H1 (cell line): ENCODE data around the gene SYNRG. TPM values are rescaled to one million over a fixed set of nuclear protein-coding genes. Genes with fewer than 3 reads are reported as not detected.

Source experiments
- CTCF ChIA-PET: fragments of 300-600 bp; sonication (Branson Sonifier 250); formaldehyde crosslinking; loops from one replicate; lab custom pipeline; 2021; ENCODE audit not compliant: partially characterized antibody; lab: Charles Lee
- POLR2A ChIA-PET: fragments of 300-600 bp; sonication (Branson Sonifier 250); formaldehyde crosslinking; loops from one replicate; lab custom pipeline; 2021; ENCODE audit warnings: inconsistent platforms; ENCODE audit not compliant: partially characterized antibody; lab: Charles Lee
- DNase-seq, 2 experiments: peaks; one replicate each; pipeline versions ENCODE4 v3.0.0 to v3.0.0-alpha.2; 2010 to 2022; ENCODE audit warnings: low spot score in 2 of 2, low read depth in 1 of 2, mixed read lengths in 1 of 2
- FAIRE-seq: peaks from 2 replicates; lab custom pipeline; 2011; peaks lifted over from hg19 to GRCh38; lab: Jason Lieb, UNC
- H2AFZ ChIP-seq: 2 replicates; pipeline ENCODE4 v1.8.1; 2012; ENCODE audit warnings: low read length, inconsistent platforms
- H2AK5ac ChIP-seq: 2 replicates; pipeline ENCODE4 v1.6.1; 2013; ENCODE audit warnings: low read depth, low read length
- H2BK120ac ChIP-seq: replicated peaks from 2 replicates; pipeline ENCODE3; 2013; ENCODE audit warnings: low read depth, low read length, inconsistent platforms
- H2BK12ac ChIP-seq: 2 replicates; pipeline ENCODE4 v1.6.1; 2013; ENCODE audit warnings: low read depth, low read length
- H2BK15ac ChIP-seq: 2 replicates; pipeline ENCODE4 v1.6.1; 2013; ENCODE audit warnings: low read length
- H2BK20ac ChIP-seq: 2 replicates; pipeline ENCODE4 v1.6.1; 2013; ENCODE audit warnings: low read length
- H2BK5ac ChIP-seq: 2 replicates; pipeline ENCODE4 v1.6.1; 2013; ENCODE audit warnings: low read depth, low read length
- H3K14ac ChIP-seq: 2 replicates; pipeline ENCODE4 v1.6.1; 2013; ENCODE audit warnings: inconsistent platforms; ENCODE audit not compliant: insufficient read length
- H3K18ac ChIP-seq: 2 replicates; pipeline ENCODE4 v1.6.1; 2013; ENCODE audit warnings: low read length; ENCODE audit errors: extremely low read depth
- H3K23ac ChIP-seq: 2 replicates; pipeline ENCODE4 v1.6.1; 2013; ENCODE audit warnings: inconsistent platforms; ENCODE audit not compliant: insufficient read length
- H3K23me2 ChIP-seq: 2 replicates; pipeline ENCODE4 v1.6.1; 2013; ENCODE audit warnings: low read depth, low read length
- H3K27ac ChIP-seq: 2 replicates; pipeline ENCODE4 v1.6.1; 2011; ENCODE audit warnings: low read depth, low read length, inconsistent platforms
- H3K27me3 ChIP-seq, 4 experiments: replicated peaks in 1 of 4; 1 replicate in 1 of 4; 2 replicates in 3 of 4; pipeline versions ENCODE4 v1.6.1 to v1.8.1; 2011 to 2013; ENCODE audit warnings: low read length in 3 of 4, mild to moderate bottlenecking in 3 of 4, inconsistent platforms in 2 of 4, mixed read lengths in 2 of 4, moderate library complexity in 1 of 4; ENCODE audit not compliant: control insufficient read depth in 3 of 4, insufficient read depth in 3 of 4; ENCODE audit errors: extremely low read depth in 1 of 4
- H3K36me3 ChIP-seq, 4 experiments: 2 replicates each; pipeline versions ENCODE4 v1.6.1 to v1.8.1; 2011 to 2013; ENCODE audit warnings: mild to moderate bottlenecking in 4 of 4, low read length in 3 of 4, moderate library complexity in 2 of 4, control low read depth in 1 of 4, inconsistent platforms in 1 of 4; ENCODE audit not compliant: insufficient read depth in 4 of 4, control insufficient read depth in 2 of 4
- H3K4ac ChIP-seq: replicated peaks from 2 replicates; pipeline ENCODE3; 2013; ENCODE audit warnings: low read length, low read depth, mixed read lengths, inconsistent platforms; ENCODE audit not compliant: insufficient read length
- H3K4me1 ChIP-seq, 4 experiments: replicated peaks in 1 of 4; 1 replicate in 1 of 4; 2 replicates in 3 of 4; pipeline versions ENCODE4 v1.6.1 to v1.8.1; 2011 to 2013; ENCODE audit warnings: low read length in 3 of 4, inconsistent platforms in 2 of 4, mixed read lengths in 1 of 4; ENCODE audit not compliant: insufficient read depth in 4 of 4, control insufficient read depth in 3 of 4
- H3K4me2 ChIP-seq, 2 experiments: 2 replicates each; pipeline versions ENCODE4 v1.6.1 to v1.8.1; 2011 to 2013; ENCODE audit warnings: low read depth in 2 of 2, low read length in 2 of 2, control low read depth in 1 of 2, inconsistent platforms in 1 of 2, mild to moderate bottlenecking in 1 of 2; ENCODE audit not compliant: insufficient read depth in 1 of 2
- H3K4me3 ChIP-seq, 4 experiments: fragments of 200-600, 300-600 bp in 1 of 4; sonication (generic), shearing (Covaris generic), sonication (Bioruptor Twin) in 1 of 4; 2 replicates each; pipeline versions ENCODE4 v1.5.1 to v1.8.1; 2011 to 2016; ENCODE audit warnings: low read length in 4 of 4, low read depth in 3 of 4, control low read depth in 2 of 4, inconsistent platforms in 2 of 4, mild to moderate bottlenecking in 2 of 4, mixed read lengths in 1 of 4, moderate library complexity in 1 of 4; ENCODE audit not compliant: insufficient read depth in 2 of 4; ENCODE audit errors: extremely low read depth in 1 of 4
- H3K56ac ChIP-seq: replicated peaks from 2 replicates; pipeline ENCODE3; 2013; ENCODE audit warnings: low read depth, mild to moderate bottlenecking, mixed read lengths, low read length, inconsistent platforms; ENCODE audit not compliant: insufficient read length
- H3K79me1 ChIP-seq: 2 replicates; pipeline ENCODE4 v1.6.1; 2013; ENCODE audit warnings: low read depth, low read length, control low read depth
- H3K79me2 ChIP-seq, 2 experiments: 2 replicates each; pipeline versions ENCODE4 v1.6.1 to v1.8.1; 2012 to 2013; ENCODE audit warnings: low read length in 2 of 2, mild to moderate bottlenecking in 2 of 2, inconsistent platforms in 1 of 2; ENCODE audit not compliant: insufficient read depth in 2 of 2, control insufficient read depth in 1 of 2
- H3K9ac ChIP-seq, 4 experiments: replicated peaks in 1 of 4; 1 replicate in 1 of 4; 2 replicates in 3 of 4; pipeline versions ENCODE4 v1.6.1 to v1.8.1; 2011 to 2013; ENCODE audit warnings: low read depth in 3 of 4, low read length in 3 of 4, control low read depth in 2 of 4, mild to moderate bottlenecking in 2 of 4, moderate library complexity in 2 of 4, inconsistent platforms in 1 of 4; ENCODE audit errors: extremely low read depth in 1 of 4
- H3K9me3 ChIP-seq, 2 experiments: 2 replicates each; pipeline versions ENCODE4 v1.6.1 to v1.8.1; 2012 to 2013; ENCODE audit warnings: mild to moderate bottlenecking in 2 of 2, moderate library complexity in 2 of 2, control low read depth in 1 of 2, inconsistent platforms in 1 of 2, low read depth in 1 of 2, low read length in 1 of 2, mixed read lengths in 1 of 2; ENCODE audit not compliant: insufficient read depth in 2 of 2
- H4K20me1 ChIP-seq, 2 experiments: replicated peaks in 1 of 2; 2 replicates each; pipeline versions ENCODE3 to v1.8.1; 2011 to 2013; ENCODE audit warnings: inconsistent platforms in 2 of 2, low read length in 2 of 2, mild to moderate bottlenecking in 1 of 2; ENCODE audit not compliant: insufficient read depth in 2 of 2, control insufficient read depth in 1 of 2
- H4K5ac ChIP-seq: 2 replicates; pipeline ENCODE4 v1.6.1; 2013; ENCODE audit warnings: low read length, low read depth, mixed read lengths, inconsistent platforms; ENCODE audit not compliant: insufficient read length
- H4K8ac ChIP-seq: 2 replicates; pipeline ENCODE4 v1.8.0; 2013; ENCODE audit warnings: mild to moderate bottlenecking, moderate library complexity, low read length, inconsistent platforms; ENCODE audit not compliant: insufficient read depth; ENCODE audit errors: extremely low read depth
- H4K91ac ChIP-seq: replicated peaks from 2 replicates; pipeline ENCODE3; 2013; ENCODE audit warnings: low read length, mixed read lengths, inconsistent platforms; ENCODE audit not compliant: insufficient read length
- ASH2L ChIP-seq: fragments of 200-600, 300-600 bp; sonication (generic); IDR thresholded peaks from one replicate; pipeline ENCODE4 v1.7.1; 2017; ENCODE audit warnings: low read length
- BACH1 ChIP-seq: IDR thresholded peaks from 2 replicates; pipeline ENCODE4 v1.6.1; 2012; ENCODE audit warnings: low read length, improper control_type of control experiment
- BRCA1 ChIP-seq: IDR thresholded peaks from 2 replicates; pipeline ENCODE4 v1.6.1; 2012; ENCODE audit warnings: low read depth, low read length, improper control_type of control experiment
- CBX8 ChIP-seq: fragments of 300-800, 300-1000 bp; sonication (generic); IDR thresholded peaks from 2 replicates; pipeline ENCODE4 v1.7.1; 2016; ENCODE audit warnings: low read depth, low read length, borderline replicate concordance
- EZH2 ChIP-seq: fragments of 200-600 bp; sonication (generic); IDR thresholded peaks from 2 replicates; pipeline ENCODE4 v1.7.1; 2012; ENCODE audit warnings: low read depth, mild to moderate bottlenecking, moderate library complexity, low read length, inconsistent platforms; ENCODE audit not compliant: severe bottlenecking
- KDM1A ChIP-seq: fragments of 200-600, 300-600 bp; sonication (generic); IDR thresholded peaks from 2 replicates; pipeline ENCODE4 v1.7.1; 2016; ENCODE audit warnings: mild to moderate bottlenecking, low read length, borderline replicate concordance
- KDM5A ChIP-seq: fragments of 200-600 bp; IDR thresholded peaks from 2 replicates; pipeline ENCODE4 v1.7.1; 2012; ENCODE audit warnings: mild to moderate bottlenecking, low read length, inconsistent platforms, mixed read lengths
- PHF8 ChIP-seq: fragments of 200-600 bp; sonication (generic); conservative IDR thresholded peaks from 2 replicates; pipeline ENCODE4 v1.7.1; 2012; ENCODE audit warnings: low read depth, mild to moderate bottlenecking, inconsistent platforms, low read length, moderate library complexity
- POLR2A ChIP-seq, 2 experiments: IDR thresholded peaks; 1 replicate in 1 of 2; 2 replicates in 1 of 2; pipeline ENCODE4 v1.6.1; 2011; ENCODE audit warnings: low read depth in 2 of 2, low read length in 2 of 2, mild to moderate bottlenecking in 2 of 2; ENCODE audit errors: control extremely low read depth in 1 of 2
- RAD21 ChIP-seq, 2 experiments: IDR thresholded peaks in 1 of 2; conservative IDR thresholded peaks in 1 of 2; 2 replicates each; pipeline ENCODE4 v1.6.1; 2011; ENCODE audit warnings: low read depth in 2 of 2, low read length in 2 of 2, improper control_type of control experiment in 1 of 2, inconsistent platforms in 1 of 2, mild to moderate bottlenecking in 1 of 2, moderate library complexity in 1 of 2
- SIN3A ChIP-seq, 2 experiments: IDR thresholded peaks in 1 of 2; conservative IDR thresholded peaks in 1 of 2; 2 replicates each; pipeline ENCODE4 v1.6.1; 2011 to 2012; ENCODE audit warnings: low read length in 2 of 2, improper control_type of control experiment in 1 of 2, low read depth in 1 of 2, mild to moderate bottlenecking in 1 of 2
- SIRT6 ChIP-seq: IDR thresholded peaks from one replicate; pipeline ENCODE4 v1.7.1; 2012; ENCODE audit warnings: low read length, inconsistent platforms
- SIX5 ChIP-seq: IDR thresholded peaks from 2 replicates; pipeline ENCODE4 v1.6.1; 2011; ENCODE audit warnings: mild to moderate bottlenecking, low read depth, low read length
- SP1 ChIP-seq: IDR thresholded peaks from 2 replicates; pipeline ENCODE4 v1.6.1; 2011; ENCODE audit warnings: low read depth, low read length
- SP4 ChIP-seq: IDR thresholded peaks from 2 replicates; pipeline ENCODE4 v1.6.1; 2012; ENCODE audit warnings: low read length, inconsistent platforms
- ZNF274 ChIP-seq: IDR thresholded peaks from 2 replicates; pipeline ENCODE4 v1.7.0; 2012; ENCODE audit warnings: low read length, borderline replicate concordance; ENCODE audit errors: extremely low read depth
- WGBS, 2 experiments: shearing (Covaris generic) in 1 of 2; methylation state at CpG; one replicate each; pipeline versions ENCODE4 v1.1.6 to v1.1.7; 2013 to 2015; ENCODE audit warnings: low lambda C conversion rate in 2 of 2, mixed read lengths in 2 of 2, inconsistent platforms in 1 of 2, low coverage in 1 of 2, missing lambda C conversion rate in 1 of 2; ENCODE audit not compliant: insufficient replicate concordance in 2 of 2, insufficient coverage in 1 of 2, insufficient read length in 1 of 2; ENCODE audit errors: extremely low coverage in 1 of 2, missing lambda C conversion rate in 1 of 2; 5-methylcytosine and 5-hydroxymethylcytosine counted together
- polyA plus RNA-seq, 7 experiments: library from polyadenylated mRNA; depleted of rRNA in 3 of 7; stranded (reverse) in 5 of 7; unstranded in 2 of 7; fragments of >200 nt in 5 of 7; fragments of 200-250 nt in 2 of 7; gene quantifications; 1 replicate in 5 of 7; 2 replicates in 1 of 7; 4 replicates in 1 of 7; pipeline versions ENCODE4 v1.2.1 to v1.2.3, GENCODE V29; 2011 to 2013; ENCODE audit warnings: missing spikeins in 2 of 7, mixed read lengths in 2 of 7
- total RNA-seq: library from RNA; stranded (reverse); fragmentation: NEBNext Ultra II Directional; extraction: Animal tissue kit (Norgen Biotek cat#: 25700); gene quantifications from 2 replicates; pipeline ENCODE4 v1.2.1, GENCODE V29; 2021

SYNRG gene
- total and polyA plus RNA-seq, 2 of the 8 experiments (the other 6 are each of a cell fraction or from before 2014, with no cell fraction given) = 7.7 to 31.7 TPM

DNA sequence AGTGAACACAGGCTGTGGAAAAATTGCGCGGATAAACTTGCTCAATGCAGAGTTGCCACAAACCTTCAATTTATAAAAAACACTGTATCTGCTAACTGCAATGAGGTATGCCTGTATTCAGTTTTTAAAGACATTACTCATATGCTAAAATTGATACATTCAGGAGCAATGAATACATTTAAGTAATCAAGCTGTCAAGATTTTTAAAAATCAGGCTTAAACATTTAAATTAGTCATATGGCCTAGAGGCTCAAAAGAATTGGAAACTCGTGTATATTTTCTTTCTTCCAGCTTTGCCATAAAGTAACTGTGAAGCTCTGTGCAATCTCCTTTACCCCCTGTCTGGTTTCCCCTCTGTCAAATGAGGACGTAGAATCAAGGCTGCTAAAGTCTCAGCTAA, 4.1 kb downstream of the SYNRG start:
- H2BK5ac ChIP-seq = no peak overlapping the region
- no peak overlapping the region for H3K56ac ChIP-seq
- DNase-seq = no peak
- no peaks in the 10 kb centered on the region for H3K9me3 ChIP-seq
- H3K23me2 ChIP-seq = no peaks in the 10 kb centered on the region
- H4K20me1 ChIP-seq = no peaks in the 10 kb centered on the region
- H3K18ac ChIP-seq = no peak overlapping the region
- H4K91ac ChIP-seq = no peak overlapping the region
- H3K23ac ChIP-seq = no peak overlapping the region
- ChIA-PET POLR2A (no interaction called here), CTCF (interaction anchor here (0.8 to 1.3 kb wide), 3 partner anchors 10 to 253 kb away, joined by 4 to 5 read pairs (median 5); no protein-coding TSS in a partner anchor)
- H2AFZ ChIP-seq = no peak overlapping the region
- no peak overlapping the region for H3K14ac ChIP-seq
- no peak overlapping the region for H4K5ac ChIP-seq
- no peak overlapping the region for H2BK20ac ChIP-seq
- H2AK5ac ChIP-seq = no peak overlapping the region
- no peak for FAIRE-seq
- H3K4me3 ChIP-seq = no peak overlapping the region
- no peaks in the 10 kb centered on the region; the same call in 1 of the 2 replicates for H3K79me1 ChIP-seq
- H2BK120ac ChIP-seq = no peak overlapping the region
- WGBS, 2 experiments = 91% methylated on average over 4 of the region's 4 CpGs; no CpG with 5 or more reads in 1 of the 2 experiments
- H3K4me1 ChIP-seq = peaks cover 0 to 5% (median 3%) of the 10 kb centered on the region in 4 experiments; a peak in 3 of 7 replicates
- no peak overlapping the region for H2BK15ac ChIP-seq
- H3K27ac ChIP-seq = no peak overlapping the region
- no peak overlapping the region for H3K4me2 ChIP-seq
- no peaks in the 10 kb centered on the region for H3K36me3 ChIP-seq
- no peak overlapping the region for H2BK12ac ChIP-seq
- peaks cover 4 to 15% of the 10 kb centered on the region in 2 experiments; a peak in 2 of 4 replicates for H3K79me2 ChIP-seq
- H3K27me3 ChIP-seq = no peaks in the 10 kb centered on the region
- no peak overlapping the region for H4K8ac ChIP-seq
- H3K4ac ChIP-seq = no peak overlapping the region
- no peak overlapping the region for H3K9ac ChIP-seq
- TF ChIP-seq POLR2A (IDR thresholded peaks at IDR 0.05; ENCODE audit: control extremely low read depth in 1 of 2, low read depth in 2 of 2, low read length in 2 of 2) = no peak
- no peak for TF ChIP-seq BACH1
- TF ChIP-seq ASH2L = no peak
- TF ChIP-seq SP1 = no peak
- TF ChIP-seq SIX5 = no peak
- TF ChIP-seq KDM1A = no peak
- TF ChIP-seq CBX8 = no peak
- no peak for TF ChIP-seq SIN3A (conservative IDR thresholded peaks at IDR 0.05 in 1 of 2, IDR thresholded peaks at IDR 0.05 in 1 of 2; ENCODE audit: low read depth in 1 of 2, low read length in 2 of 2)
- no peak for TF ChIP-seq KDM5A
- TF ChIP-seq ZNF274 = no peak
- TF ChIP-seq PHF8 = no peak
- no peak for TF ChIP-seq BRCA1
- no peak for TF ChIP-seq RAD21 (IDR thresholded peaks at IDR 0.05 in 1 of 2, conservative IDR thresholded peaks at IDR 0.05 in 1 of 2; ENCODE audit: low read depth in 2 of 2, low read length in 2 of 2)
- TF ChIP-seq SIRT6 = no peak
- TF ChIP-seq EZH2 = no peak
- TF ChIP-seq SP4 = no peak
